ES-I3 (cell line): ENCODE results near the gene PRSS35.
A peak's percentile ranks its signal among the peaks of the same experiment; 100 is the strongest.
"Not testable (repeated sequence)": the region's sequence is repeated elsewhere in the genome, so short reads cannot be mapped to it uniquely, and the experiment has no call there.

Experiments used
- H3K36me3 ChIP-seq: 2 replicates; pipeline ENCODE4 v1.6.1; 2013; ENCODE audit warnings: mild to moderate bottlenecking, low read length, control low read depth, moderate library complexity; ENCODE audit not compliant: insufficient read depth
- H3K4me1 ChIP-seq: 2 replicates; pipeline ENCODE4 v1.6.1; 2013; ENCODE audit warnings: mild to moderate bottlenecking, control low read depth, low read length; ENCODE audit not compliant: insufficient read depth
- H3K9ac ChIP-seq: 2 replicates; pipeline ENCODE4 v1.6.1; 2013; ENCODE audit warnings: low read depth, mild to moderate bottlenecking, low read length, moderate library complexity
- H3K9me3 ChIP-seq: 2 replicates; pipeline ENCODE4 v1.6.1; 2013; ENCODE audit warnings: mild to moderate bottlenecking, low read length, moderate library complexity; ENCODE audit not compliant: control insufficient read depth, insufficient read depth

Gene PRSS35

DNA sequence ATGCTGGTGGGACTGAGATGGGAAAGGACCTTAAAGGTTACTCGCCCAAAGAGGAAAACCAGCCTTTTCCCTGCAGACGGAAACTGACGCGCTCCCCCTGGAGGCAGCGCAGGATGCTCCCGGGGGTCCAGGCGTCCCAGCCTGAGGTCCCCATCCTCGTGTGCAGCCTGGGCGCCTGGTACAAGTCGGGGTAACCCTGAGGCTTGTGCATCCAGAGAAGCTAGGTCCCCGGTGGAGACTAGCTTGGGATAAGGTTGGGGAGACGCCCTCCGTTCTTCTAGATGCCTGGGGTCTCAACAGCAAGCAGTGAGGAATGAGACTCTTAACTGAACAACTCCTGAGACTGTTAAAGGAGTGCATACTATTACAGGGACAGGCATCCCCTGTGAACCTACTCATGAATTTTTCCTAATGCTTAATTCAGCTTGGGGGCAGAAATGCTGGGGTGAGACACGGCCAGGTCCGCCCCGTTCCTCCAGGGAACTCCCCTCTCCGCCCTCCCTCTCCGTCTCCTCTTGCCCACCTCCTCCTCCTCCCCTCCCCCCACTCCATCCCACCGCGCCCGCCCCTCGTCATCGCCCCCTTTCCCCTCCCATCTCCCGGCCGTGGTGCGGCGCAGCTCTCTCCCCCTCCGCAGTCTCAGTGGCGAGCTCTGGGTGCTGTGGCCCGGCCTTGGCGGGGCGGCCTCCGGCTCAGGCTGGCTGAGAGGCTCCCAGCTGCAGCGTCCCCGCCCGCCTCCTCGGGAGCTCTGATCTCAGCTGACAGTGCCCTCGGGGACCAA is at the start of gene PRSS35:
Gene PRSS35, plus strand, starts transcription at position 634 of the 781 bp plus-strand sequence. CDS start 10,908 bp downstream, outside the sequence.
- Histone ChIP-seq H3K9me3 (no peaks in the 10 kb centered on the region), H3K36me3 (no peaks in the 10 kb centered on the region), H3K9ac (peak within 1 kb of the TSS; percentile 76), H3K4me1 (no peaks in the 10 kb centered on the region; the same call in 1 of the 2 replicates)

- Histone ChIP-seq H3K9me3 (no peaks in the 10 kb centered on the region), H3K9ac (no peak overlapping the region), H3K36me3 (no peaks in the 10 kb centered on the region), H3K4me1 (no peaks in the 10 kb centered on the region)
Measured at GRCh38 chr6:83463886-83464285, 48.4 kb upstream of the PRSS35 start.

DNA sequence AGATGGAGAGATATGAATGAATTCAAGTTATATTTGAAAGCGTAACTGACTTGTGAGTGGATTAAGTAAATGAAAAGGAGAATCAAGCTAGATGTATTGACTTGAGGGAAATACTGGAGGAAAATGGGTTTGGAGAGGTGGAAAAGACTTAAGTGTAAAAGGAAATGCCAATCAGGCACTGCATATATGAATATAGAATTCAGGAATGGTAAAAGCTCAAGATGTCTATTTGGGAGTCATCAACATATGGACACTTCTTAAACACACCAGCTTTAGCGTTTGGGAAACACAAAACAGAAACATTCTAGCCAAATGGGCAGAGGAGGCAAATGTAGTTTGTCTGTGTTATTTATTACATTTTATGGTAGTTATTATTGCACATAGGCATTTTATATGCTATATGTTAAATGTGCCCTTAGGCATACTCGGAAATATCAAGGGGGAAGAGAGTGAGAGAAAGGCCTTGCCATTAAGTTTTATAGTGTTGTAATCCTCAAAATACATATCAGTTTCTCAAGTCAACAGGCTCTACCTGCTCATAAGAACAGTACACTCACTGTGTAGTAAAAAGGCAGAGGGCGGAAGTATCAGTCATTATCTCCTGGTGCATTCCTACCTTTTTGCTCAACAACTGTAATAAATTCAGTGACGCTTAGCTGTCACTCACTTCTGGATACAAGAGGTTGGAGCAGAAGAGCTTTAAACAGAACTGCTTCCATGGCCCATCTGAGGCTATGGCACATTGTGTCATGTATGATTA is 47.8 kb upstream of the PRSS35 start:
- H3K9ac ChIP-seq: no peak overlapping the region
- H3K36me3 ChIP-seq: no peaks in the 10 kb centered on the region
- H3K4me1 ChIP-seq: no peaks in the 10 kb centered on the region
- no peaks in the 10 kb centered on the region for H3K9me3 ChIP-seq

- Histone ChIP-seq H3K36me3 (no peaks in the 10 kb centered on the region), H3K9ac (no peak overlapping the region), H3K4me1 (no peaks in the 10 kb centered on the region), H3K9me3 (no peaks in the 10 kb centered on the region)
Measured at GRCh38 chr6:83466328-83466727, 46.0 kb upstream of the PRSS35 start.

DNA sequence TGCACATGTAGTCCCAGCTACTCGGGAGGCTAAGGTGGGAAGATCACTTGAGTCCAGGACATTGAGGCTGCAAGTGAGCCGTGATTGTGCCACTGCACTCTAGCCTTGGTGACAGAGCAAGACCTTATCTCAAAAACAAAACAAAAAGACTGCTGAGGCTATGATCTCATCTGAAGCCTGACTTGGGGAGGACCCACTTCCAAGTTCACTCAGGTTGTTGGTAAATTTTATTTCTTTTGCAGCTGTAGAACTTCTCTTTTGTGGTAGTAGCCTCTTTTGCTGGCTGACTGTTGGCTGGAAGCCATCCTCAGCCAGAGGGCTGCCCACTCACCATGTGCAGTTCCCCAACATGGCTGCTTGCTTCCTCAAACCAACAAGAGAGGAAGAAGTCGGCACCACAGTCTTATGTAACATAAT is 44.7 kb upstream of the PRSS35 start:
- no peaks in the 10 kb centered on the region for H3K9me3 ChIP-seq
- no peaks in the 10 kb centered on the region for H3K4me1 ChIP-seq
- H3K36me3 ChIP-seq: no peaks in the 10 kb centered on the region
- H3K9ac ChIP-seq: no peak overlapping the region

DNA sequence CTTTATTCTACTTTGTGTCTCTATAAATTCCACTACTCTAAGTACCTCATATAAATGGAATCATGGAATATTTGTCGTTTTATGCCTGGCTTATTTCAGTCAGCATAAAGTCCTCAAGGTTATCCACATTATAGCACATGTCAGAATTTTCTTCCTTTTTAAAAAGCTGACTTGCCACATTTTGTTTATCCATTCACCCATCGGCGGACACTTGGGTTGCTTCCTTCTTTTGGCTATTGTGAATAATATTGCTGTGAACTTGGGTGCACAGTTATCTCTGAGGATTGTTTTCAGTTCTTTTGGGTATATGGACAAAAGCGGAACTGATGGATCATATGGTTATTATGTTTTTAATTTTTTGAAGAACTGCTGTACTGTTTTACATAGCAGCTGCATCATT is 42.3 kb upstream of the PRSS35 start:
- H3K4me1 ChIP-seq: peaks cover 5% of the 10 kb centered on the region; the same call in 1 of the 2 replicates
- no peaks in the 10 kb centered on the region for H3K36me3 ChIP-seq
- no peaks in the 10 kb centered on the region for H3K9me3 ChIP-seq
- H3K9ac ChIP-seq: no peak overlapping the region

DNA sequence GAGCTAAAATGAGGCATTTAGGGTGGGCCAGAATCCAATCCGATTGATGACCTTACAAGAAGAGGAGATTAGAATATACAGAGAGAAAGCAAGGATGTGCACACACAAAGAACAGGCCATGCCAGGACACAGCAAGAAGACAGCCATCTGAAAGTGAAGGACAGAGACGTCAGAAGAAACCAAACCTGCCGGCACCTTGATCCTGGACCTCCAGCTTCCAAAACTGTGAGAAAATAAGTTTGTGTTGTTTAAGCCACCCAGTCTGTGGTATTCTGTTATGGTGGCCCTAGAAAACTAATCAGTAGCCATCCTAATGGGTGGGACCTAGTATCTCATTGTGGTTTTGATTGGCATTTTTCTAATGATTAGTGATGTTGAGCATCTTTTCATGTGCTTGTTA is 41.7 kb upstream of the PRSS35 start:
- no peaks in the 10 kb centered on the region for H3K9me3 ChIP-seq
- H3K36me3 ChIP-seq: no peaks in the 10 kb centered on the region
- H3K4me1 ChIP-seq: peaks cover 5% of the 10 kb centered on the region; the same call in 1 of the 2 replicates
- no peak overlapping the region for H3K9ac ChIP-seq

GRCh38 chr6:83472767-83473166 is 39.6 kb upstream of the PRSS35 start:
- peaks cover 5% of the 10 kb centered on the region; the same call in 1 of the 2 replicates for H3K4me1 ChIP-seq
- H3K9ac ChIP-seq: no peak overlapping the region
- H3K36me3 ChIP-seq: no peaks in the 10 kb centered on the region
- H3K9me3 ChIP-seq: no peaks in the 10 kb centered on the region

DNA sequence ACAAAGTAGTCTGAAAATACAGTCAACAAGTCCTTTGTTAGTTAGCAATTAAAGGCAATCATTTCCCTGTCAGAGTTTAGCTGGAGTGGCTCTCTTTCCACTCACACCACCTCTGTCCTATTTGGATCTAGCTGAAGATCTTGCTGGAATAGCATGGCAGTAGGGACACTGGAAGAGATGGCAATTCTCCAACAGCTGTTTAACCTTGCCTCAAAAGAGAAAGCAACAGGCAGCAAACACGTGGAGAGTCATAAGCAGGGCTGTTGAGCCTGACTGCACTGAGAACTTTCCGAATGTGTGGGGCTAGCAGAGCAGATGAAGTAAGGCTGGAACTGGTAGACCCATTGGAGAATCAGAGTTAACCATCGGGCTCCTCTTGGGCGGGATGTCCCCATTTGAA is 38.0 kb upstream of the PRSS35 start:
- Histone ChIP-seq H3K9ac (no peak overlapping the region), H3K4me1 (peaks cover 5% of the 10 kb centered on the region; the same call in 1 of the 2 replicates), H3K9me3 (no peaks in the 10 kb centered on the region), H3K36me3 (no peaks in the 10 kb centered on the region)

DNA sequence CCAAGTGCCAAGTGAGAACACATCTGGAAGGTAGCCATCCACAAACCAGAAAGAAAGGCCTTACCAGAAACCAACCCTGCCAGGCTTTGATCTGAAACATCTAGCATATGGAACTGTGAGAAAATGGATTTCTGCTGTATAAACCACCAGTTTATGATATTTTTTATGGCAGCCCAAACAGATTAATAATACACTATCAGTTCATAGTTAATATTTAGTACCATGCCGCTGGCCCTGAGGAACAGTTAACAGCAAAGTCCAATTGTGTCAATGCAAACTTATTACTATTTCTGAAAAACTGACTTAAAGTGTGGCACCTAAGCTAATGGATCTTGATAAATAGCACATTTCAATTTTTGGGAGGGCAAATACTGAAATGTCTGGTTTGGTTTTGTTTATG is 35.4 kb upstream of the PRSS35 start:
- Histone ChIP-seq H3K4me1 (peaks cover 5% of the 10 kb centered on the region; the same call in 1 of the 2 replicates), H3K36me3 (no peaks in the 10 kb centered on the region)

DNA sequence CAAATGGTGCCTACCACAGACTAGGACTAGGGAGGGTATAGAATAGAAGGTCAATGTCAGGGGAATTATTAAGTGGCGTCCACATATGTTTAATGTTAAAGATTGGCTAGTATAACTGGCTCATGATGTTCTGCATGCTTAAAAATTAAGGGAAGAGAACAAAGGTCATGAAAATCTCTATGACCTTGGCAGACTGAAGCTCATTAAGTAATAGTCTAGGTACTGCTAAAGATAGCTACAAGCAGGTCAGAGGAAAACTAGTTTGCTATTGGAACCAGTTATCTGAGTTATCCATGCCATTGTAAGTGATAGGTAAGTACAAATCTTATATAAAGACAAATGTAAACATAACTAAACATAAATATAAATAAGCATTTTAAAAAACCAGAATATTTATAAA is 32.9 kb upstream of the PRSS35 start:
- H3K4me1 ChIP-seq: peaks cover 3% of the 10 kb centered on the region; the same call in 1 of the 2 replicates
- H3K36me3 ChIP-seq: no peaks in the 10 kb centered on the region
- no peak overlapping the region for H3K9ac ChIP-seq
- H3K9me3 ChIP-seq: no peaks in the 10 kb centered on the region

More for the DNA sequence above, 35.4 kb upstream of the PRSS35 start:
- H3K9me3 ChIP-seq: no peaks in the 10 kb centered on the region
- no peak overlapping the region for H3K9ac ChIP-seq

DNA sequence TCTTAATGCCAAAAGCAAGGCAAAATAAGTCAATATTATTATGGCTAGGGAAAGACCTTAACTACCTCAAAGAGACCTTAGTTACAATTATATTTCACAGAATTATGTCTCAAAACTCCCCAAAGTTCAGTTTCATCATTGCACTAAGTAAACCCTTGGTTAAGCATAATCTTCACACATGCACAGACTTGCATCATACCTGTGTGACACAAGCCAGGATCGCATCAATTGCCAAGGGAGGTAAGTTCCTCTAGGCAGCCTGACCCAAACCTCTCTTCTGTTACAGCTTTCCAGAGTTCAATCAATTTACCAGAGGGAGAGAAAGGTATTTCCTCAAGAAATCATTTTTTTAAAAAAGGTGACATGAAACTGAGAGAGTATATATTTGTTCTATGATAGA is 31.9 kb upstream of the PRSS35 start:
- H3K9ac ChIP-seq: no peak overlapping the region
- no peaks in the 10 kb centered on the region for H3K36me3 ChIP-seq
- H3K9me3 ChIP-seq: no peaks in the 10 kb centered on the region
- no peaks in the 10 kb centered on the region for H3K4me1 ChIP-seq

DNA sequence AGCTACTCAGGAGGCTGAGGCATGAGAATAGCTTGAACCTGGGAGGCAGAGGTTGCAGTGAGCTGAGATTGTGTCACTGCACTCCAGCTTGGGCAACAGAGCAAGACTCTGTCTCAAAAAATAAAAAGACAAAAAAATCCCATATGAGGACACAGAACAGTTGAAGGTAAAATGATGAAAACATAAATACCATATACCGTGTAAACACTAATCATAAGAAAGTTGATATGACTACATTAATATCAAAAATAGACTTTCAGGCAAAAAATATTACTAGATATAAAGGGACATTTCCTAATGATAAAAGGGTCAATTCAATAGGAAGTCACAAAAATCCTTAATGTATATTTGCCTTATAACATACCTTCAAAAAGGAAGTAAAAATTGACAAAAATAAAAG is 30.4 kb upstream of the PRSS35 start:
- H3K36me3 ChIP-seq, H3K4me1 ChIP-seq, H3K9ac ChIP-seq, H3K9me3 ChIP-seq: not testable (repeated sequence)

- Histone ChIP-seq H3K9me3 (no peaks in the 10 kb centered on the region), H3K36me3 (no peaks in the 10 kb centered on the region), H3K9ac (no peak overlapping the region), H3K4me1 (no peaks in the 10 kb centered on the region)
Measured at GRCh38 chr6:83488448-83488847, 23.9 kb upstream of the PRSS35 start.

- Histone ChIP-seq H3K36me3 (no peaks in the 10 kb centered on the region), H3K9ac (no peak overlapping the region), H3K4me1 (no peaks in the 10 kb centered on the region), H3K9me3 (no peaks in the 10 kb centered on the region)
Measured at GRCh38 chr6:83488861-83489260, 23.5 kb upstream of the PRSS35 start.
